HUES48 (cell line): Measurements from ENCODE around the gene GFRA1.

ENCODE experiments used
- H3K27ac ChIP-seq: one replicate; pipeline ENCODE4 v1.7.0; 2013; ENCODE audit warnings: low read depth, low read length, inconsistent platforms
- H3K27me3 ChIP-seq: 2 replicates; pipeline ENCODE4 v1.6.1; 2013; ENCODE audit warnings: mild to moderate bottlenecking, low read length; ENCODE audit not compliant: control insufficient read depth, insufficient read depth
- H3K36me3 ChIP-seq: 2 replicates; pipeline ENCODE4 v1.6.1; 2013; ENCODE audit warnings: low read length; ENCODE audit not compliant: control insufficient read depth, insufficient read depth
- H3K4me1 ChIP-seq: 2 replicates; pipeline ENCODE4 v1.6.1; 2013; ENCODE audit warnings: mild to moderate bottlenecking, low read length; ENCODE audit not compliant: control insufficient read depth, insufficient read depth
- H3K4me3 ChIP-seq: 2 replicates; pipeline ENCODE4 v1.5.1; 2013; ENCODE audit warnings: mild to moderate bottlenecking, low read depth, low read length
- H3K9ac ChIP-seq: 2 replicates; pipeline ENCODE4 v1.6.1; 2013; ENCODE audit warnings: mild to moderate bottlenecking, low read depth, low read length, moderate library complexity
- H3K9me3 ChIP-seq: 2 replicates; pipeline ENCODE4 v1.6.1; 2013; ENCODE audit warnings: low read length; ENCODE audit not compliant: control insufficient read depth, insufficient read depth

The GFRA1 gene

DNA sequence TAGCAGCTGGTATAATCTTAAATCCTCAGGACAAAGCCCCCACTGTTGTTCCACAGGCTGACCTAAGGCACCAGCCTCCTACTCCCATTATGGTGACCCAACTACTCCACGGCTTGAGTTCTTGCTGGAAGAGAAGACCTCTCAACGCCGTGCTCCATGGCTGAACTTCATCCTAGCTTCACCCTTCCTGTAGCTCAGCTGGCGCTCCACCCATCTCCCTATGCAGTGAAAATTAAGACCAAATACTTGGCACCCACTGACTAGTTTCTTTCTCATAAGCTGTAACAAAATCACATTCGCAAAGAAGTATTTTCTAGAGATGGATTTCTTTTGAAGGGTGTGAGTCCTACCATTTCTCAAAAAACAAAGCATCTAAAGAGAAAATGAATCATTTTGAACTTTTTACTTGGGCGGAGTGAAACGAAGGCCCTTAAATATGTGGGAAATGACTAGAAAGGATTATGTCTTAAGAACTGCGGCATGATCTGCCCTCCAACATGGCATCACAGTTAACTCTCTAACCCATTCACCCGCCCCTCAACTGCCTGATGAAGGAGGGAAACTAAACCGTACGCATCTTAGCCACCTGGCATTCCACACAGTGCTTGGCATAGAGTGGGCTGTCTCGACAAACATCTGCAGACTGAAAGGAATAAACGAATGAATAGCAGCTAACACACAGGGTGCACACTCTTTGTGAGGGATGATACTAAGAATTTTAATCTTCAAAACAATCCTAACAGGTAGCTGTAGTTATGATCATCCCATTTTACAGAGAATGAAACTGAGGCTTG is 32.7 kb downstream of the GFRA1 start:
- H3K27me3 ChIP-seq, result no peaks in the 10 kb centered on the region
- no peaks in the 10 kb centered on the region for H3K9me3 ChIP-seq
- H3K27ac ChIP-seq, result no peak overlapping the region
- no peaks in the 10 kb centered on the region for H3K36me3 ChIP-seq
- H3K4me1 ChIP-seq, result 0 out of 2 replicates have a peak, but pooled peaks cover 3% of the 10 kb centered on the region
- H3K4me3 ChIP-seq, result no peak overlapping the region
- H3K9ac ChIP-seq, result no peak overlapping the region

DNA sequence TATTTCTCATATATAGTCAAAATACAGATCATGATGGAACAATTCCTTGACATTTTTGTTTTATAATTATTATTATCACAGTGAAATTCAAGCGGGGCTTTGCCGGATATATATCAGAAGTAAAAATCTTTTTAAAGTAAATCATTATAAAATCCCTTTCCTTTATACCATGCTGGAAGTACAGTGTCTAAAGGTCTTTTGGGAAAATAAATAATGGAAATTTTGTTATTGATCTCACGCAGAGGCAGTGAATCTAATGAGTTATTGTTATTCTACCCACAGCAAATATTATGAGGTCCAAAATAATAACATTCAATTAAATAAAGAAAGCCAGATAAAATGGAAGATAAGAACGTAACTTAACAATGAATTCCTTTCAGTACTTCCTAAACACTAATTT is 33.8 kb downstream of the GFRA1 start:
- Histone ChIP-seq H3K4me1 (0 out of 2 replicates have a peak, but pooled peaks cover 3% of the 10 kb centered on the region), H3K9ac (no peak overlapping the region), H3K9me3 (no peaks in the 10 kb centered on the region), H3K27ac (no peak overlapping the region), H3K36me3 (no peaks in the 10 kb centered on the region), H3K27me3 (no peaks in the 10 kb centered on the region), H3K4me3 (no peak overlapping the region)

DNA sequence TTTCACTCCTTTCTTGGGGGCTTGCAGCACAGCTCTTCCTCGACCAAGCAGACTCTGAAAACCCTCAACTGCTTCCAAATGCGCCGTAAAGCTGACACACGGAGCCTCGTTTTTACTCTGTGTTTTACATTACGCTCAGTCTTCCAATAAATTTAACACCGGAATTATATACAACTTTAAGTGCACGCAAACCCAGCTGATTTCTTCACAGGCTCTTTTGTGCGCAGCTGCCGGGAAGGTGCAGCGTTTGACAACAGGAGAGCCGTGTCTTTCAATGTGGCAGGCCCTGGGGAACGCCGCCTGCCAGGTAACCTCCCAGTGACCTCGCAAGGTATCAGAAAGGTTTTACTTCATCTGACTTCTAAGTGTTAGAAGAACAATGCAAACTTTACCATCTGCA is 35.0 kb downstream of the GFRA1 start:
- Histone ChIP-seq H3K27ac (no peak overlapping the region), H3K4me1 (0 out of 2 replicates have a peak, but pooled peaks cover 3% of the 10 kb centered on the region), H3K9ac (no peak overlapping the region), H3K27me3 (no peaks in the 10 kb centered on the region), H3K36me3 (no peaks in the 10 kb centered on the region), H3K4me3 (no peak overlapping the region), H3K9me3 (no peaks in the 10 kb centered on the region)

DNA sequence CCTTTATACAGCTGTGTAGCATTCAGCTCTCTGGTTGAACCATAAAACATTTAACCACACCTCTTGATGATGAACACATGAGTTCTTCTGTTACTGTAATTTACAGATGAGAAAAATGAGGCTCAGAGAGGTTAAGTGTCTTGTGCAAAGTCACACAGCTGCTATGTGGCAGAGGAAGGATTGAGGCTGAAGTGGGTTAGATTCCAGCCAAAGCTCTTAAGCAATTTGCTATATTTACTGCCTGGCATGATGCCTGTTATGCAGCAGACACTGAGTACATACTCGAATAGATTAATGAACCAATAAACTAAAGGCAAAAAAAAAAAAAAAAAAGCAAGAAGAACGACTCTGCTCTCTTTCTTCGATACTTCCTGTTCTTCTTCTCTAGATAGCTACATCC is 35.7 kb downstream of the GFRA1 start:
- Histone ChIP-seq H3K9me3 (no peaks in the 10 kb centered on the region), H3K36me3 (no peaks in the 10 kb centered on the region), H3K9ac (no peak overlapping the region), H3K27me3 (no peaks in the 10 kb centered on the region), H3K4me3 (no peak overlapping the region), H3K4me1 (0 out of 2 replicates have a peak, but pooled peaks cover 3% of the 10 kb centered on the region), H3K27ac (no peak overlapping the region)

DNA sequence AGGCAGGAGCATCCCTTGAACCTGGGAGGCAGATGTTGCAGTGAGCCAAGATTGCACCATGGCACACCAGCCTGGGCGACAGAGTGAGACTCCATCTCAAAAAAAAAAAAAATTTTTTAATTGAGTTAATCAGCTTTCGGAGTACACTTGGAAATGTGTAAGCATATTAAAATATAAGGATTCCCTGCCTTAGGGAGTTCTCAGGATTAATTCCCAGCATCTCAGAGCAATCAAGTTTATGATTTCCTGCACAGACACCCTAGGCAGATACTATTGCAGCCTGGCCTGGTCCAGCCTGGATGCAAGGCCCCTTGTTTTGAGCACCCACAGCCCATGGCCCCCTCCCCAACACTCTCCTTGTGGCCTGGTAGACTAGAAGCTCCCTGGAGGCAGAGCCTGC is 39.8 kb downstream of the GFRA1 start:
- 0 out of 2 replicates have a peak, but pooled peaks cover 3% of the 10 kb centered on the region for H3K4me1 ChIP-seq
- no peak overlapping the region for H3K9ac ChIP-seq
- H3K27me3 ChIP-seq, result no peaks in the 10 kb centered on the region
- H3K9me3 ChIP-seq, result no peaks in the 10 kb centered on the region
- no peaks in the 10 kb centered on the region for H3K36me3 ChIP-seq
- no peak overlapping the region for H3K4me3 ChIP-seq
- H3K27ac ChIP-seq, result no peak overlapping the region

DNA sequence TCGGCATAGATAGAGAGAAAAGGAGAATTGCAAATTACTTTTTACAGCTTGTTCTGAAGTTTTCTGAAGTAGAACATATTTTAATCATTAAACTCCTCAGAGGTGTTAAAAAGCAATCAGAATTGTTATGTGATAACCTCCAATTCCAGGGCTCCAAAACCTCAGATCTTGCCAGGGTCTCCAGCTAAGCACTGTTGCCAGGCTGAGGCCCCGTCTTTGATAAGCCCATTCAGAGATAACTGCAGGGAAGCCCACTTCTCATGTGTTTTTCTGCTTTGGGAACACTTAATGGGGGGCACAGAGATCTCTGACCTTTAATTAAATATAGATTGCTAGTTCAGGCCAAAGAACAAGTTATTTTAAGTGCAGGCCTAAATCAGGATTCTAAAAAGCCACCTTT is 40.4 kb downstream of the GFRA1 start:
- no peaks in the 10 kb centered on the region for H3K4me1 ChIP-seq

DNA sequence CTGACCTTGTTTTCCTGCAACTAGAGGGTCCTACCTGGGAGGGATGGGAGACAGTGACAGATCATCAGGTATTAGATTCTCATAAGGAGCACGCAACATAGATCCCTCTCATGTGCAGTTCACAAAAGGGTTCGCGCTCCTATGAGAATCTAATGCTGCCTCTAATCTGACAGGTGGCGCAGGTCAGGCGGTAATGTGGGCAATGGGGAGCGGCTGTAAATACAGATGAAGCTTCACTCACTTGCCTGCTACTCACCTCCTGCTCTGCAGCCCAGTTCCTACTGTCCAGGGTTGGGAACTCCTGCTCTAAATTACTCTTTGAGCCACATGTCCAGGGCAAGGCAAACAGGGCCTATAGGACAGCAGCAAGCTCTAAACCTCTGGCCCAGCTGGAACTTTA is 46.2 kb downstream of the GFRA1 start:
- Histone ChIP-seq H3K4me1 (no peaks in the 10 kb centered on the region), H3K9ac (no peak overlapping the region), H3K27me3 (no peaks in the 10 kb centered on the region), H3K27ac (no peak overlapping the region), H3K9me3 (no peaks in the 10 kb centered on the region), H3K4me3 (no peak overlapping the region), H3K36me3 (no peaks in the 10 kb centered on the region)

More for the DNA sequence above, 40.4 kb downstream of the GFRA1 start:
- no peak overlapping the region for H3K9ac ChIP-seq
- H3K4me3 ChIP-seq, result no peak overlapping the region
- H3K9me3 ChIP-seq, result no peaks in the 10 kb centered on the region
- no peak overlapping the region for H3K27ac ChIP-seq
- H3K36me3 ChIP-seq, result no peaks in the 10 kb centered on the region
- H3K27me3 ChIP-seq, result no peaks in the 10 kb centered on the region

DNA sequence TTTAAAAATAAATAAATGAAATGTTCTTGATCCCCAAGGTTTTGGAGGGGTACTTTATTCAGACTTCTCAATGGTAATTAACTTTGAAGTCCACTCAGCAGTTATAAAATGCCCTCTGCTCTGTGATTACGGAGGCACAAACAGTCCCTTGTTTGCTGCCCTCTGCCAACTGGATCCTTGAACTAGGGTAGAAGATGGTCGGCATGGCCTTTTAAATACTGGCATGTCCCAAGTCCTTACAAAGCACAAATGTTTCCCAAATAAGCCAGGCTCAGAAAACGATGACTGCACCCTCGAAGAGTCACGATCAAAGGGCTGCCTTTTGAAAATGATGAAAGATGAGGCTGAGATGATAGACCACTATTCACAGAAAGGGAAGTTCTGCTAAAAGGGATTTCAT is 47.0 kb downstream of the GFRA1 start:
- no peaks in the 10 kb centered on the region for H3K36me3 ChIP-seq
- no peaks in the 10 kb centered on the region for H3K9me3 ChIP-seq
- H3K27me3 ChIP-seq, result no peaks in the 10 kb centered on the region
- H3K4me3 ChIP-seq, result no peak overlapping the region
- no peak overlapping the region for H3K27ac ChIP-seq
- H3K9ac ChIP-seq, result no peak overlapping the region
- H3K4me1 ChIP-seq, result no peaks in the 10 kb centered on the region

DNA sequence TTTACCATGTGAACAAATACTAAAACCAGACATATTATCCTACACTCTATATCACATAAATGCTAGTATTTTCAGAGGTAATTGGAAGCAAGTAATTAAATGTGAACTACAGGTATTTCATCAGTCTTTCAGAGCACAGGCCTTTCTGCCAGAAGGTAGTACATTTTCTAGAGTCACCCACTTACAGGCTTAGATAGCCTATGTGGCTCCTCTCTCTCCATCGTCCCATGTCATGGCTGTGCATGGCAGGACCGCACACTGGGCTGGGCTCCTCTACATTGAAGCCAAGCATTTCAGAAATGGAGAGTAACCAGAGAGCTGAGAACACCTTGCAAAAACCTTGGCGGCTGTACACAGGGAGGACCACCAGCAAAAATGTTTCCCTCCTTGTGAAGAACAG is 49.7 kb downstream of the GFRA1 start:
- Histone ChIP-seq H3K9me3 (no peaks in the 10 kb centered on the region), H3K4me1 (no peaks in the 10 kb centered on the region), H3K4me3 (no peak overlapping the region)

DNA sequence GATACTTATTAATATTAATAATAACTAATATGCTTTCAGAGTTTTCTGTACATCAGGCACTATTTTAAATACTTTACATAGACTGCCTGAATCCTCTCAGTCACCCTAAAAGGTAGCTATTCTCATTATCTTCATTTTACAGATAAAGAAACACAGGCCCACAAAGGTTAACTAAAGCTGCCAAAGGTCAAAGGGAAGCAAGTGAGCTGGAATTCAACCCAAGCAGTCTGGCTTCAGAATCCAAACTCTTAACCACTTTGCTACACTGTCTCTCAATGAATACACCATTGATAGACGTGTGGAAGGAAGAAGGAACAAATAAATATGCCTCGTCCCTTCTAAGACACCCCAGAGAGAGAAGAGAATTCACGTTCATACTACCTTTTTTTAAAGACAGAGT is 52.0 kb downstream of the GFRA1 start:
- Histone ChIP-seq H3K9ac (no peak overlapping the region), H3K36me3 (no peaks in the 10 kb centered on the region), H3K9me3 (no peaks in the 10 kb centered on the region), H3K4me3 (no peak overlapping the region), H3K4me1 (no peaks in the 10 kb centered on the region), H3K27ac (no peak overlapping the region), H3K27me3 (no peaks in the 10 kb centered on the region)

More for the DNA sequence above, 49.7 kb downstream of the GFRA1 start:
- no peaks in the 10 kb centered on the region for H3K27me3 ChIP-seq
- H3K36me3 ChIP-seq, result no peaks in the 10 kb centered on the region
- no peak overlapping the region for H3K27ac ChIP-seq
- H3K9ac ChIP-seq, result no peak overlapping the region

DNA sequence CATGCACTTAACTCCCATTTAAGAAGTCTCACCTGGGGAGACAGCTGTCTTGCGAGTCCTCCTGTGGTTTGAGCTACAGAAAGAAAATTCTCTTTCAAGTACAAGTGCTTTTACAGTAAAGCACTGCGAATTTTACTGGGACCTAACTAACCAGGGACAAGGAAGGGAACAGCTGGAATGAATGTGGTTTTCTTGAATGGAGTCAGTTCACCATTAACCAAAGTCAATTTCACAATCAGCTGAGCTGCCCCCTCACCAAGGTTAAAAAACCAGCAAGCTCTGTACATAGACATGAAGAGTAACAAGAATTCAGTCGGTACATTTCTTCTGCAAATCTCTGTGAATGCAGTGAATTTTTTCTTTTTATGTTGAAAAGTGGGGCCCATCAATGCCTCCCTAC is 56.3 kb downstream of the GFRA1 start:
- Histone ChIP-seq H3K4me1 (no peaks in the 10 kb centered on the region), H3K27ac (no peak overlapping the region), H3K9ac (no peak overlapping the region), H3K4me3 (no peak overlapping the region), H3K9me3 (no peaks in the 10 kb centered on the region), H3K27me3 (no peaks in the 10 kb centered on the region), H3K36me3 (no peaks in the 10 kb centered on the region)
